Lower leg skin (tissue), 3 donors: Measurements from ENCODE around the gene DCLK2.

Source experiments
- CTCF ChIP-seq, 3 donors: fragments of 450-650 bp; IDR thresholded peaks; one replicate each; pipeline ENCODE4 v1.5.1; 2016; ENCODE audit warnings: antibody characterized with exemption in 3 of 3, mild to moderate bottlenecking in 3 of 3, moderate library complexity in 2 of 3
- POLR2A ChIP-seq, 2 donors: fragments of 450-650 bp; IDR thresholded peaks; one replicate each; pipeline ENCODE4 v1.6.1; 2016 to 2017; ENCODE audit warnings: antibody characterized with exemption in 2 of 2, mild to moderate bottlenecking in 1 of 2, moderate library complexity in 1 of 2

- TF ChIP-seq CTCF (IDR thresholded peaks at IDR 0.05) (no peak), POLR2A (IDR thresholded peaks at IDR 0.05) (no peak)
Measured at GRCh38 chr4:150253416-150253815, 175.2 kb downstream of the DCLK2 start.
